ENCODE data around the gene EHHADH. TPM values are rescaled to one million over a fixed set of nuclear protein-coding genes. Genes with fewer than 3 reads are reported as not detected.

The EHHADH gene
- total and polyA plus RNA-seq, 3 experiments from 2014 or later = 0.94 to 2.2 (median 1.7) TPM

GRCh38 chr3:185149591-185149990 is 104.3 kb downstream of the EHHADH start:
- Histone ChIP-seq H3K36me3 (ENCODE audit: insufficient read depth, low read length) (no peaks in the 10 kb centered on the region), H3K27me3 (ENCODE audit: insufficient read depth, low read length, poor library complexity, severe bottlenecking) (peaks cover 30% of the 10 kb centered on the region), H3K27ac (ENCODE audit: low read depth, low read length) (no peak overlapping the region), H3K9me3 (ENCODE audit: low read length) (no peaks in the 10 kb centered on the region), H3K4me3 (ENCODE audit: low read length) (no peak overlapping the region), H3K4me1 (ENCODE audit: insufficient read depth, low read length) (no peaks in the 10 kb centered on the region)
- POLR2A ChIA-PET = no interaction called here
- Mint-ChIP-seq H3K27me3 (peaks cover 24 to 30% of the 10 kb centered on the region in 2 donors), H3K27ac (no peak overlapping the region), H3K36me3 (no peaks in the 10 kb centered on the region), H3K4me1 (peaks cover 4 to 7% (median 7%) of the 10 kb centered on the region in 3 donors), H3K9me3 (no peaks in the 10 kb centered on the region), H3K4me3 (no peak overlapping the region)
- DNase-seq = no peak
- CTCF ChIA-PET = no interaction called here

DNA sequence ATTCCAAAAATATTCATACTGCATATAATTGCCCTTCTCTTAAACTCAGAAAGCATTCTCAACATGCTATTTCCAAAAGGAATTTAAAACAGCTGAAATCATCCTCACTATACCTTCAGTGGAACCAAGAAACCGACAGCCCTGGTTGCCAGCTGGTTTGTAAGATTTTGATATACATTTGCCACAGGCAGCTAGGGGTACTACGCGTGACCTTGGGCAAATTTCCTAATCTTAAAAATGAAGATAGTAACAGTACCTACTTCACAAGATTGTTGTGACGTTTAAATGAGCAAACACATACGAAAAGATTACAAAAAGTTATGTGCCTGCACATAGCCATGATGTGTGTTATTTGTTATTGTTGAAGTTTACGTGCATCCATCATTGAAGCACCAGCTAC is 108.3 kb downstream of the EHHADH start:
- DNase-seq = no peak
- Mint-ChIP-seq H3K9me3 (peaks cover 0 to 2% (median 0%) of the 10 kb centered on the region in 5 donors), H3K4me3 (no peak overlapping the region), H3K27ac (no peak overlapping the region), H3K27me3 (peaks cover 9 to 12% of the 10 kb centered on the region in 2 donors), H3K4me1 (no peaks in the 10 kb centered on the region), H3K36me3 (no peaks in the 10 kb centered on the region)
- H3K27ac ChIP-seq (ENCODE audit: low read depth, low read length) = no peak overlapping the region
- no peak overlapping the region for H3K4me3 ChIP-seq (ENCODE audit: low read length)
- H3K9me3 ChIP-seq (ENCODE audit: low read length) = no peaks in the 10 kb centered on the region
- H3K4me1 ChIP-seq (ENCODE audit: insufficient read depth, low read length) = no peaks in the 10 kb centered on the region
- peaks cover 10% of the 10 kb centered on the region for H3K27me3 ChIP-seq (ENCODE audit: insufficient read depth, low read length, poor library complexity, severe bottlenecking)
- no peaks in the 10 kb centered on the region for H3K36me3 ChIP-seq (ENCODE audit: insufficient read depth, low read length)
- ChIA-PET CTCF (interaction anchor here (1.2 kb wide), 1 partner anchor 12 kb away, joined by 3 read pairs; no protein-coding TSS in a partner anchor), POLR2A (no interaction called here)

- Mint-ChIP-seq H3K9me3 (peaks cover 0 to 2% (median 0%) of the 10 kb centered on the region in 5 donors), H3K4me3 (no peak overlapping the region), H3K36me3 (no peaks in the 10 kb centered on the region), H3K27ac (no peak overlapping the region), H3K4me1 (no peaks in the 10 kb centered on the region), H3K27me3 (peaks cover 4 to 5% of the 10 kb centered on the region in 2 donors)
- H3K27ac ChIP-seq (ENCODE audit: low read depth, low read length) = no peak overlapping the region
- H3K4me1 ChIP-seq (ENCODE audit: insufficient read depth, low read length) = no peaks in the 10 kb centered on the region
- DNase-seq = no peak
- no peaks in the 10 kb centered on the region for H3K9me3 ChIP-seq (ENCODE audit: low read length)
- H3K36me3 ChIP-seq (ENCODE audit: insufficient read depth, low read length) = no peaks in the 10 kb centered on the region
- ChIA-PET CTCF (no interaction called here), POLR2A (no interaction called here)
- peaks cover 9% of the 10 kb centered on the region for H3K27me3 ChIP-seq (ENCODE audit: insufficient read depth, low read length, poor library complexity, severe bottlenecking)
- H3K4me3 ChIP-seq (ENCODE audit: low read length) = no peak overlapping the region
Measured at GRCh38 chr3:185144784-185145183, 109.1 kb downstream of the EHHADH start.

Other genes with a start within 250 kb of the EHHADH start
- under 1 TPM in 1 of 2 experiments, not detected in 1; 0.07 TPM for gene C3orf70, start 101.0 kb downstream of the EHHADH start, total RNA-seq
- not detected for gene C3orf70, start 101.0 kb downstream of the EHHADH start, polyA plus RNA-seq
- gene MAP3K13, start 109.1 kb upstream of the EHHADH start, total RNA-seq = 10 to 100 TPM; 14.1 to 15.2 TPM
- gene MAP3K13, start 109.1 kb upstream of the EHHADH start, polyA plus RNA-seq = 41.0 TPM
- 10 to 100 TPM; 19.4 to 19.7 TPM for gene TMEM41A, start 245.0 kb upstream of the EHHADH start, total RNA-seq
- gene TMEM41A, start 245.0 kb upstream of the EHHADH start, polyA plus RNA-seq = 27.4 TPM